Large intestine (tissue), 3 donors: ENCODE measurements around the gene LIG1. TPM values are rescaled to one million over a fixed set of nuclear protein-coding genes. Genes with fewer than 3 reads are reported as not detected.

Experiments used
- DNase-seq, 2 donors: peaks; one replicate each; pipeline versions ENCODE4 v3.0.0 to v3.0.0-alpha.2; 2013
- H3K27ac ChIP-seq: one replicate; pipeline ENCODE4 v1.5.1; 2013; ENCODE audit warnings: low read length
- H3K27me3 ChIP-seq: 2 replicates; pipeline ENCODE4 v1.6.1; 2013; ENCODE audit warnings: low read length; ENCODE audit not compliant: control insufficient read depth, insufficient read depth
- H3K36me3 ChIP-seq: 2 replicates; pipeline ENCODE4 v1.6.1; 2013; ENCODE audit warnings: low read length; ENCODE audit not compliant: control insufficient read depth, insufficient read depth
- H3K4me1 ChIP-seq: one replicate; pipeline ENCODE4 v1.6.1; 2013; ENCODE audit warnings: low read length; ENCODE audit not compliant: control insufficient read depth, insufficient read depth
- H3K4me3 ChIP-seq: one replicate; pipeline ENCODE4 v1.5.1; 2013; ENCODE audit warnings: low read length
- H3K9me3 ChIP-seq: one replicate; pipeline ENCODE4 v1.6.1; 2013; ENCODE audit warnings: mild to moderate bottlenecking, low read depth, low read length, moderate library complexity; ENCODE audit not compliant: control insufficient read depth
- WGBS: methylation state at CpG from one replicate; pipeline ENCODE4 v1.1.5; 2013; ENCODE audit warnings: low lambda C conversion rate; ENCODE audit not compliant: insufficient coverage; 5-methylcytosine and 5-hydroxymethylcytosine counted together
- polyA plus RNA-seq: library from polyadenylated mRNA; unstranded; fragments of 120-200 nt; gene quantifications from one replicate; pipeline ENCODE4 v1.2.1, GENCODE V29; 2013

LIG1 gene
- polyA plus RNA-seq, 1 donor: 45.1 TPM

- no peaks in the 10 kb centered on the region for H3K27me3 ChIP-seq
- no peak for DNase-seq
- no peaks in the 10 kb centered on the region for H3K9me3 ChIP-seq
- peaks cover 10% of the 10 kb centered on the region for H3K4me1 ChIP-seq
- H3K4me3 ChIP-seq: no peak overlapping the region
- no peak overlapping the region for H3K27ac ChIP-seq
- H3K36me3 ChIP-seq: peaks cover 34% of the 10 kb centered on the region
- no CpG with 5 or more reads among the region's 9 CpGs for WGBS
These were observed 16.1 kb downstream of the LIG1 start for GRCh38 chr19:48154003-48154402.

- H3K4me1 ChIP-seq: peaks cover under 1% of the 10 kb centered on the region
- DNase-seq: peak; percentile 16 to 21
- H3K27ac ChIP-seq: no peak overlapping the region
- no peak overlapping the region for H3K4me3 ChIP-seq
- H3K36me3 ChIP-seq: peaks cover 40% of the 10 kb centered on the region
- no CpG with 5 or more reads among the region's 8 CpGs for WGBS
- no peaks in the 10 kb centered on the region for H3K27me3 ChIP-seq
- no peaks in the 10 kb centered on the region for H3K9me3 ChIP-seq
These were observed 17.6 kb downstream of the LIG1 start for GRCh38 chr19:48152551-48152950.

DNA sequence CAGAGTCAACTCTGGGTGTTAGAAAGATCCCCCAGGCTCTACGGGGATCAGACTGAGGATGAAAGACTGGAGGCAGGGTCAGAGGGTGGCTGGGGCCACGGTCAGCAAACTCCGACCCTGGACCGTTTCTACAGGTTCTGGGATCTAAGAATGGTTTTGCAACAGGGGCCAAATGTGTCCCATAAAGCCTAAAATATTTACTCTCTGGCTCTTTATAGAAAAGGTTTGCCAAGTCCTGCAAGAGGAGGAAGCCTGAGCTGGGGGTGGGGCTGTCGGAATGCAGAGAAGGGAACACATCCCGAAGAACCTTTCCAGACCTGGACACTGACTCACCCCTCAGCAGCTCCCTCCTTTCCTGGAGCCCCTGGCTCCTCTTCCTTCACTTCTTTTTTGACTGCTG lies 20.7 kb downstream of the LIG1 start:
- H3K4me3 ChIP-seq: no peak overlapping the region
- H3K9me3 ChIP-seq: no peaks in the 10 kb centered on the region
- no CpG with 5 or more reads among the region's 6 CpGs for WGBS
- no peak overlapping the region for H3K27ac ChIP-seq
- peaks cover 40% of the 10 kb centered on the region for H3K36me3 ChIP-seq
- no peaks in the 10 kb centered on the region for H3K27me3 ChIP-seq
- H3K4me1 ChIP-seq: no peaks in the 10 kb centered on the region
- DNase-seq: no peak

- Histone ChIP-seq H3K9me3 (no peaks in the 10 kb centered on the region), H3K36me3 (peaks cover 36% of the 10 kb centered on the region), H3K27me3 (no peaks in the 10 kb centered on the region), H3K4me1 (no peaks in the 10 kb centered on the region), H3K27ac (no peak overlapping the region), H3K4me3 (no peak overlapping the region)
- no CpG with 5 or more reads among the region's 9 CpGs for WGBS
- DNase-seq: no peak
These were observed 21.6 kb downstream of the LIG1 start for GRCh38 chr19:48148576-48148975.

GRCh38 chr19:48147597-48148175 lies 22.5 kb downstream of the LIG1 start:
- Histone ChIP-seq H3K4me1 (no peaks in the 10 kb centered on the region), H3K36me3 (peaks cover 42% of the 10 kb centered on the region), H3K4me3 (no peak overlapping the region), H3K27me3 (no peaks in the 10 kb centered on the region), H3K27ac (no peak overlapping the region), H3K9me3 (no peaks in the 10 kb centered on the region)
- DNase-seq: no peak
- no CpG with 5 or more reads among the region's 4 CpGs for WGBS

DNA sequence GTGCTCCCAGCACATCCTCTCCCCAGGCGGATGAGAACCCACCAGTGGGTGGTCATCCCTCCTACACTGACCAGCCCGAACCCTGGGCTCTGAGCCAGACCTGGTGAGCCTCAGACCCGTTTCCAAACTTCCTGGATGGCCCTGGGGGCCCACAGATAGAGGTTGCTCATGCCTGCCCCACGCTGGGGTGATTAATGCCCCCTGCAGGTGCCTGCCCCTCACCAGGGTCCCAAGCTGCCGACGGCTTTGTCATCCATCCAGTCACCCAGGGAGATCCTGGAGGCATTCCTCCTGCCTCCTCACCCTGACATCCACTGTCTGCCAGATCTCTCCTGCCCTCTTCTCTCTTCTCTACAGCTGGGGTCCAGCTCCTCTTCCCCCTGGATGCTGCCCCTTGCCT lies 31.1 kb downstream of the LIG1 start:
- no peak for DNase-seq
- H3K4me3 ChIP-seq: no peak overlapping the region
- H3K4me1 ChIP-seq: no peaks in the 10 kb centered on the region
- peaks cover 40% of the 10 kb centered on the region for H3K36me3 ChIP-seq
- no CpG with 5 or more reads among the region's 6 CpGs for WGBS
- no peak overlapping the region for H3K27ac ChIP-seq
- H3K9me3 ChIP-seq: no peaks in the 10 kb centered on the region
- H3K27me3 ChIP-seq: no peaks in the 10 kb centered on the region

- Histone ChIP-seq H3K27ac (no peak overlapping the region), H3K9me3 (no peaks in the 10 kb centered on the region), H3K27me3 (no peaks in the 10 kb centered on the region), H3K4me1 (no peaks in the 10 kb centered on the region), H3K36me3 (peaks cover 36% of the 10 kb centered on the region), H3K4me3 (no peak overlapping the region)
- no peak for DNase-seq
- no CpG with 5 or more reads among the region's 26 CpGs for WGBS
These were observed 32.7 kb downstream of the LIG1 start for GRCh38 chr19:48137411-48137810.

- WGBS: no CpG with 5 or more reads among the region's 4 CpGs
- H3K4me1 ChIP-seq: no peaks in the 10 kb centered on the region
- no peak for DNase-seq
- no peak overlapping the region for H3K27ac ChIP-seq
- H3K27me3 ChIP-seq: no peaks in the 10 kb centered on the region
- H3K4me3 ChIP-seq: no peak overlapping the region
- peaks cover 37% of the 10 kb centered on the region for H3K36me3 ChIP-seq
- H3K9me3 ChIP-seq: no peaks in the 10 kb centered on the region
These were observed 33.6 kb downstream of the LIG1 start for GRCh38 chr19:48136547-48136946.

DNA sequence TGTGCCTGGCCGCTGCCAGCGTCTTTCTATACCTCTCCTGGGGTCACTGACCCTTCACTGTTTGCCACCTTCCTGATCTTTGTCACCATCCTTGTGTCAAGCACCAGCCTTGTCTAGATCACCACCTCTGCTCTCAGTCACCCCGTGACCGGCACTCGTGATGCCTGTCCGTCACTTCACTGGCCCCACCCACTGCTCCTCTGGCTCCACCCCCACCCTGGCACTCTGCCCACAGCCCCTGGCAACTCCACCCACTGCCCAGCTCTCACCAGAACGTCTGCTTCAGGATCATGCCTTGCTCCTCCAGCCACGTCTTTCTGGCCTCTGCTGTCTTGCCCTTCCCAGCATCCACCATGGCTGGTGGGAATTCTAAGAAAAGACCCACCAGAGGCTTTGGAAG lies 34.7 kb downstream of the LIG1 start:
- Histone ChIP-seq H3K27ac (no peak overlapping the region), H3K27me3 (no peaks in the 10 kb centered on the region), H3K36me3 (peaks cover 44% of the 10 kb centered on the region), H3K4me3 (no peak overlapping the region), H3K9me3 (no peaks in the 10 kb centered on the region), H3K4me1 (no peaks in the 10 kb centered on the region)
- no peak for DNase-seq
- no CpG with 5 or more reads among the region's 8 CpGs for WGBS

DNA sequence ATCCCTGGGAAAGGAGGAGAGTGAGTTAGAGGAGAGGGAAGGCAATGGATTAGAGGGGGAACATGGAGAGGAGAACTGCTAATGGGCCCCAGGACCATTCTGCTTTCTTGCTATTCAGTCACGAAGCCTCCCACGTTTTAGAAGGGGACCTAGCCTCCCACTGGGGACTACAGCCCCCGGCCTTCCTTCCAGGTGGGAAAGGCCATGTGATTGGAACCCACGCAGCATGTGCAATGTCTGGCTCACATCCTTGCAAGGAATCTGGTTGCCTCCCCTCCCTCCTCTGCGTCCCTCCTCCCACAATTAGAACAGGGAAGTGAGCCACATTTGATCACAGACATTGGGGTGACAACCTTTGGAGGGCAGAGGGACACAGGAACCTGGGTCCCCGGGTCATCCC lies 37.0 kb downstream of the LIG1 start:
- Histone ChIP-seq H3K27me3 (no peaks in the 10 kb centered on the region), H3K4me3 (no peak overlapping the region), H3K27ac (no peak overlapping the region), H3K4me1 (no peaks in the 10 kb centered on the region), H3K9me3 (no peaks in the 10 kb centered on the region), H3K36me3 (peaks cover 43% of the 10 kb centered on the region)
- WGBS: no CpG with 5 or more reads among the region's 6 CpGs
- DNase-seq: no peak

GRCh38 chr19:48127561-48127960 lies 42.6 kb downstream of the LIG1 start:
- Histone ChIP-seq H3K27me3 (no peaks in the 10 kb centered on the region), H3K9me3 (no peaks in the 10 kb centered on the region), H3K27ac (no peak overlapping the region), H3K4me3 (no peak overlapping the region), H3K36me3 (peaks cover 48% of the 10 kb centered on the region), H3K4me1 (no peaks in the 10 kb centered on the region)
- no peak for DNase-seq
- no CpG with 5 or more reads among the region's 6 CpGs for WGBS
